Caco-2 (cell line): ENCODE results near the gene TRIO. TPM values are rescaled to one million over a fixed set of nuclear protein-coding genes. Genes with fewer than 3 reads are reported as not detected.

ENCODE experiments used
- BruUV-seq: library from RNA; stranded (reverse); fragments of 400-500 nt; replicated peaks from 2 replicates; lab custom pipeline; 2021; lab: Mats Ljungman, UMichigan
- CTCF ChIA-PET: fragments of 300-600 bp; sonication (Branson Sonifier 250); formaldehyde crosslinking; loops from one replicate; lab custom pipeline; 2022; ENCODE audit warnings: antibody characterized with exemption; lab: Charles Lee
- POLR2A ChIA-PET: fragments of 300-600 bp; sonication (Branson Sonifier 250); formaldehyde crosslinking; loops from one replicate; lab custom pipeline; 2022; ENCODE audit warnings: antibody characterized with exemption; lab: Charles Lee
- DNase-seq, 2 experiments: peaks; one replicate each; pipeline versions ENCODE4 v3.0.0 to v3.0.0-alpha.2; 2020 to 2022
- H3K27me3 ChIP-seq: replicated peaks from 2 replicates; pipeline ENCODE4 v1.6.0; 2011; ENCODE audit warnings: low read length; ENCODE audit not compliant: control insufficient read depth, insufficient read depth
- H3K36me3 ChIP-seq: 2 replicates; pipeline ENCODE4 v1.5.1; 2011; ENCODE audit warnings: low read length; ENCODE audit not compliant: control insufficient read depth, insufficient read depth
- H3K4me1 ChIP-seq: fragments of 250-450 bp; sonication (Bioruptor Pico); 2 replicates; pipeline ENCODE4 v1.5.1; 2020; ENCODE audit warnings: mild to moderate bottlenecking
- H3K4me3 ChIP-seq: 2 replicates; pipeline ENCODE4 v1.5.1; 2011; ENCODE audit warnings: low read depth, mild to moderate bottlenecking, control low read depth, low read length
- H3K9me3 ChIP-seq: fragments of 250-450 bp; sonication (Bioruptor Pico); 2 replicates; pipeline ENCODE4 v1.5.1; 2020; ENCODE audit warnings: mild to moderate bottlenecking, moderate library complexity
- H3K27ac Mint-ChIP-seq: one replicate; pipeline ENCODE4 v1.8.0; 2022; ENCODE audit warnings: mixed read lengths; ENCODE audit not compliant: unreplicated experiment
- H3K27me3 Mint-ChIP-seq: one replicate; pipeline ENCODE4 v1.8.0; 2022; ENCODE audit warnings: mixed read lengths; ENCODE audit not compliant: insufficient read depth, unreplicated experiment
- H3K36me3 Mint-ChIP-seq: one replicate; pipeline ENCODE4 v1.8.0; 2022; ENCODE audit warnings: mild to moderate bottlenecking, mixed read lengths; ENCODE audit not compliant: insufficient read depth, unreplicated experiment
- H3K4me1 Mint-ChIP-seq: one replicate; pipeline ENCODE4 v1.8.0; 2022; ENCODE audit warnings: low read depth, mixed read lengths; ENCODE audit not compliant: unreplicated experiment
- H3K4me3 Mint-ChIP-seq: one replicate; pipeline ENCODE4 v1.8.0; 2022; ENCODE audit warnings: mild to moderate bottlenecking, moderate library complexity, mixed read lengths; ENCODE audit not compliant: unreplicated experiment
- H3K9me3 Mint-ChIP-seq: one replicate; pipeline ENCODE4 v1.8.0; 2022; ENCODE audit warnings: mixed read lengths; ENCODE audit not compliant: unreplicated experiment
- CTCF ChIP-seq, 2 experiments: fragments of 200-600 bp in 1 of 2; IDR thresholded peaks; 1 replicate in 1 of 2; 2 replicates in 1 of 2; pipeline versions ENCODE4 v1.5.1 to v1.8.0; 2011 to 2022; ENCODE audit warnings: antibody characterized with exemption in 1 of 2, control low read depth in 1 of 2, inconsistent platforms in 1 of 2, low read depth in 1 of 2, low read length in 1 of 2, mild to moderate bottlenecking in 1 of 2, moderate library complexity in 1 of 2; ENCODE audit not compliant: insufficient read depth in 1 of 2, severe bottlenecking in 1 of 2, unreplicated experiment in 1 of 2
- intact Hi-C: fragments of 100-400 bp; cut with micrococcal nuclease; formaldehyde crosslinking; loops from one replicate; pipeline ENCODE4 v1.10.0; 2022; ENCODE audit not compliant: unreplicated experiment
- total RNA-seq: library from RNA; stranded (reverse); gene quantifications from 2 replicates; pipeline ENCODE4 v1.2.3, GENCODE V29; 2022

The TRIO gene
- total RNA-seq, 1 experiment from 2014 or later: 92.0 TPM

- no peaks in the 10 kb centered on the region for H3K27me3 ChIP-seq
- no TSS peak for BruUV-seq
- H3K4me1 ChIP-seq: peaks cover 10% of the 10 kb centered on the region
- H3K9me3 Mint-ChIP-seq: no peaks in the 10 kb centered on the region
- peaks cover 5% of the 10 kb centered on the region for H3K36me3 Mint-ChIP-seq
- no peak for DNase-seq
- H3K27ac Mint-ChIP-seq: no peak overlapping the region
- intact Hi-C loops: no loop called here
- H3K36me3 ChIP-seq: no peaks in the 10 kb centered on the region; the same call in 1 of the 2 replicates
- CTCF ChIA-PET: no interaction called here
- TF ChIP-seq CTCF (IDR thresholded peaks at IDR 0.05; ENCODE audit: insufficient read depth in 1 of 2, low read depth in 1 of 2, low read length in 1 of 2, severe bottlenecking in 1 of 2, unreplicated experiment in 1 of 2): no peak
- no peaks in the 10 kb centered on the region for H3K27me3 Mint-ChIP-seq
- H3K4me3 ChIP-seq: no peak overlapping the region
- H3K9me3 ChIP-seq: no peaks in the 10 kb centered on the region
- H3K4me1 Mint-ChIP-seq: peaks cover 48% of the 10 kb centered on the region
- POLR2A ChIA-PET: no interaction called here
- no peak overlapping the region for H3K4me3 Mint-ChIP-seq
Measured at GRCh38 chr5:14226149-14226548, 83.0 kb downstream of the TRIO start.

GRCh38 chr5:14226554-14226953 lies 83.4 kb downstream of the TRIO start:
- H3K27me3 Mint-ChIP-seq: no peaks in the 10 kb centered on the region
- intact Hi-C loops: no loop called here
- Histone ChIP-seq H3K4me3 (no peak overlapping the region), H3K9me3 (no peaks in the 10 kb centered on the region), H3K4me1 (peaks cover 10% of the 10 kb centered on the region), H3K27me3 (no peaks in the 10 kb centered on the region), H3K36me3 (no peaks in the 10 kb centered on the region; the same call in 1 of the 2 replicates)
- no peak for DNase-seq
- no peak overlapping the region for H3K4me3 Mint-ChIP-seq
- POLR2A ChIA-PET: no interaction called here
- BruUV-seq: no TSS peak
- CTCF ChIA-PET: no interaction called here
- peaks cover 52% of the 10 kb centered on the region for H3K4me1 Mint-ChIP-seq
- H3K9me3 Mint-ChIP-seq: no peaks in the 10 kb centered on the region
- no peak for TF ChIP-seq CTCF (IDR thresholded peaks at IDR 0.05; ENCODE audit: insufficient read depth in 1 of 2, low read depth in 1 of 2, low read length in 1 of 2, severe bottlenecking in 1 of 2, unreplicated experiment in 1 of 2)
- H3K27ac Mint-ChIP-seq: peak overlapping the region; percentile 47
- H3K36me3 Mint-ChIP-seq: peaks cover 5% of the 10 kb centered on the region

- intact Hi-C loops: no loop called here
- no peaks in the 10 kb centered on the region for H3K9me3 ChIP-seq
- Mint-ChIP-seq H3K27me3 (no peaks in the 10 kb centered on the region), H3K36me3 (peaks cover 5% of the 10 kb centered on the region), H3K4me1 (peaks cover 56% of the 10 kb centered on the region), H3K4me3 (no peak overlapping the region), H3K27ac (peak overlapping the region; percentile 47), H3K9me3 (no peaks in the 10 kb centered on the region)
- no peak for TF ChIP-seq CTCF (IDR thresholded peaks at IDR 0.05; ENCODE audit: insufficient read depth in 1 of 2, low read depth in 1 of 2, low read length in 1 of 2, severe bottlenecking in 1 of 2, unreplicated experiment in 1 of 2)
- DNase-seq: no peak
- no peaks in the 10 kb centered on the region for H3K27me3 ChIP-seq
- CTCF ChIA-PET: no interaction called here
- no peaks in the 10 kb centered on the region for H3K36me3 ChIP-seq
- POLR2A ChIA-PET: no interaction called here
- peaks cover 10% of the 10 kb centered on the region for H3K4me1 ChIP-seq
- H3K4me3 ChIP-seq: no peak overlapping the region
- BruUV-seq: no TSS peak
Measured at GRCh38 chr5:14226992-14227391, 83.8 kb downstream of the TRIO start.
